ENCODE results near the gene DNAJB5.

- no peak for TF ChIP-seq CTCF (IDR thresholded peaks at IDR 0.05)
- no peak for TF ChIP-seq POLR2AphosphoS5 (IDR thresholded peaks at IDR 0.05)
- no peak for TF ChIP-seq EP300 (IDR thresholded peaks at IDR 0.05)
These were observed 27.0 kb upstream of the DNAJB5 start for GRCh38 chr9:34962546-34962945.
